GM13976 (cell line): ENCODE measurements around the gene SYNJ2.

ENCODE experiments used
- DNase-seq: peaks from one replicate; pipeline ENCODE4 v3.0.0; 2012; ENCODE audit warnings: low spot score
- in situ Hi-C: fragments of 300-500 bp; cut with MboI; formaldehyde crosslinking; loops from one replicate; pipeline ENCODE4 v1.12.0; 2022; ENCODE audit warnings: low sequenced_read_pairs, mixed read lengths, inconsistent platforms; ENCODE audit not compliant: unreplicated experiment
- TF ChIP-seq, protein P1 (sequence below): IDR thresholded peaks from 2 replicates; pipeline ENCODE4 v1.5.1; 2012; ENCODE audit warnings: borderline replicate concordance, mild to moderate bottlenecking; ENCODE audit not compliant: insufficient read depth; ENCODE audit errors: extremely low read depth, missing control alignments, control extremely low read depth

SYNJ2 gene

DNA sequence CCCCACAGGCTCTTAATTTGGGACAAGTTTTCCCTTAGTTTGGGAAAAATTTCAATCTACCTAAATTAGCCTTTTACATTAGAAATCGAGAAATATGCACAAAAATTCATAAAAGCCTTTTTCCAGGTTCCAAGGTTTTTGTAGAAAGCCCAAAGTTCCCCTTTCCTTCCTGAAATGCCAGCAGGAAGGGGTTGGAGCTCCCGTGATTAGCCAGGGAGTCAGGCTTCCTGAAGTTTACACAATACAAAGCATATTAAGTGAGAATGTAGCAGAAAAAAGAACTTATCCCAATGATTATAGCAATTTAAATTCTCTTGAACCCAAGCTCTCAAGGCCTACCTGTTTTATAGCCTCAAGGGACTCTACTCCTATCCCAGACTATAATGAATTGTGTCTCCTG, 39.1 kb downstream of the SYNJ2 start:
- in situ Hi-C loops, result no loop called here
- no peak for DNase-seq
- TF ChIP-seq, protein P1, sequence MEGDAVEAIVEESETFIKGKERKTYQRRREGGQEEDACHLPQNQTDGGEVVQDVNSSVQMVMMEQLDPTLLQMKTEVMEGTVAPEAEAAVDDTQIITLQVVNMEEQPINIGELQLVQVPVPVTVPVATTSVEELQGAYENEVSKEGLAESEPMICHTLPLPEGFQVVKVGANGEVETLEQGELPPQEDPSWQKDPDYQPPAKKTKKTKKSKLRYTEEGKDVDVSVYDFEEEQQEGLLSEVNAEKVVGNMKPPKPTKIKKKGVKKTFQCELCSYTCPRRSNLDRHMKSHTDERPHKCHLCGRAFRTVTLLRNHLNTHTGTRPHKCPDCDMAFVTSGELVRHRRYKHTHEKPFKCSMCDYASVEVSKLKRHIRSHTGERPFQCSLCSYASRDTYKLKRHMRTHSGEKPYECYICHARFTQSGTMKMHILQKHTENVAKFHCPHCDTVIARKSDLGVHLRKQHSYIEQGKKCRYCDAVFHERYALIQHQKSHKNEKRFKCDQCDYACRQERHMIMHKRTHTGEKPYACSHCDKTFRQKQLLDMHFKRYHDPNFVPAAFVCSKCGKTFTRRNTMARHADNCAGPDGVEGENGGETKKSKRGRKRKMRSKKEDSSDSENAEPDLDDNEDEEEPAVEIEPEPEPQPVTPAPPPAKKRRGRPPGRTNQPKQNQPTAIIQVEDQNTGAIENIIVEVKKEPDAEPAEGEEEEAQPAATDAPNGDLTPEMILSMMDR, result no peak

DNA sequence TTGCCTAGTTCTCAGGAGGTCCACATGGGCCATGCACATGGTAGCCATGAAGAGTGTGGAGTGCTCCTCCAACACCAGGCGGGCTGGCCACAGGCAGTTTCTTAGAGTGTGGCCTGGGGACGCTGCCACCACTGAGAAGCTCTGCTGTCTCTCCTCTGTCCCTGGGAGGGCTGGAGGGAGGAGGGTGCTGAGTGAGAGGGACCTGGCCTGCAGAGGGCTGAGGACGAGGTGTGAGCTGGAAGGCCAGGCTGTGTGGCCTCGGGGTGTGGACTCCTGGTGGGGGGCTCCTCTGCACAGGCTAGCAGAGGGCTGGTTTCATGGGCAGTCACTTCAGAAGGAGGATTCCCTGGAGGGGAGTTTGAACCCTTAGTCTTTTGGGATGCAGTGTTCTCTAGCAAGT, 39.7 kb downstream of the SYNJ2 start:
- in situ Hi-C loops, result no loop called here
- no peak for DNase-seq
- TF ChIP-seq, protein P1, result no peak

DNA sequence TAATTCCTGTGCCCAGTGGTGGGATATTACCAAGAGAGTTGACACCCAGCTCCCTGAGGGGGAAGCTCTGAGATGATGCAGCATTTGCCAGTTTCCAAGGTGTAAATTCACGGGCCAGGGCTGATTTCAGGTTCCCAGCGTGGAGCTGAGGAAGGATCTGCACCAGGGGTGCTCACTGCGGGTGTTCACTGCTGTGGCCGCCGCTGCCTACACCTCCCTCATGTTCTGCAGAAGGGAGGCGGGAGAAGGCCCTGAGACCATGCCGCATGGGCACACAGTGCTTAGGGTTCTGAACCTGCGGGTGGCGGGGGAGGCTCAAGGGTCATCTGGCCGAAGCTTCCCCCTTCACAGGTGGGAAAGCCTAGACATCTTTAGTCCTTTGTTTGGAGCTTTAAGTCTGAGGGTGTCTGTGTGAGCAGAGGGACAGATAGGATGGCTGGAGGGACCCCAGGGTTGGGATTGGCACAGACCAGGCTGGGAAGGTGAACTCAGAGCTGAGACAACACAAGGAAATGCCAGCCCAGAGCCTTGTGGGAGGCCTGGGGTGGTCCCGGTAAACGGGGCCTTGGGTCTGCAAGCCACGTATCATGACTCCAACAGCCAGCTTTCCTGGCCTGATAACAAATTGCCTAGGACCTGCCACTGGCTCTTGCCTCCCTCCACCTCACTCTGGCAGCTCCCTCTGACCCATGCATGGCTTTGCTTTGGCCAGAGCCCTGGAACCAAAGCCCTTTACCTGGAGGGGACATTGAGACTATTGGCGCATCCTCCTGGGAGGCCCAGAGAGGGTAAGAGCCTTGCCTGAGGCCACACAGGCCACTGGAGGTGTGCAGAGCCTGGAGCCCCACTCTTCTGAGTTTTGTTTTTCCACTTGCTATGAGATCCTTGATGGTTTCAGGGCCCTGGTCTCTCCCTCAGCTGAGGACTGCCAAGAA, 40.4 kb downstream of the SYNJ2 start:
- in situ Hi-C loops, result no loop called here
- no peak for DNase-seq
- TF ChIP-seq, protein P1, result no peak

DNA sequence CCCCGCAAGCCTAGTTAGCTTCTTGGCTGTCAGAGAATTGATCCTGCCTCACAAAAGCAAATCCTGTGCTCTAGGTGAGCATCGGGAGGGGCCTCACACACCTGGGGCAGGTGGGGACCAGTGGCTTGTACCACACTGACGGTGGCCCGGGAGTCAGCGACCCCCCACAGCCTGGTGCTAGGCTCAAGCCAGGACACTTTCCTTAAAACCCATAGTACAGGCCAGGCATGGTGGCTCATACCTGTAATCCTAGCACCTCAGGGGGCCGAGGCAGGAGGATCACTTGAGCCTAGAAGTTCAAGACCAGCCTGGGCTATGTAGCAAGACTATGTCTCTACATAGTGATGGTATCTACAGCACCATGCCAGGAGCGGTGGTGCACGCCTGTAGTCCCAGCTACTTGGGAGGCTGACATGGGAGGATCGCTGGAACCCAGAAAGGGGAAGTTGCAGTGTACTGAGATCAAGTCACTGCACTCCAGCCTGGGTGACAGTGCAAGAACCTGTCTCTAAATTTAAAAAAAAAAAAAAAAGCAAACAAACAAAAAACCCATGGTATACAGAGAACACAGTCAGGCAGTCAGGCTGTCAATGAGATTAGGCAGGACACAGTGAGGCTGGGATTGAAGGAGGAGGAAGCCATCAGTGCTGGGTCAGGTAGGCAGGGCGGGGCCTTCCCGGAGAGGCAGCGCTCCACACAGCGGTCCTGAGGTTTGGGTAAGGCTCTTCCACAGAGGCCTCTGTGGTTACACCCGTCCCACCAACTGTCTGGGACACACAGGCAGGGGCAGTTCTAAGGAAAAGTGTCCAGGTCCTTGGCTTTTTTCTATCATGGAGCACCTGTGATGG, 41.3 kb downstream of the SYNJ2 start:
- in situ Hi-C loops, result no loop called here
- TF ChIP-seq, protein P1, result no peak
- DNase-seq, result no peak

DNA sequence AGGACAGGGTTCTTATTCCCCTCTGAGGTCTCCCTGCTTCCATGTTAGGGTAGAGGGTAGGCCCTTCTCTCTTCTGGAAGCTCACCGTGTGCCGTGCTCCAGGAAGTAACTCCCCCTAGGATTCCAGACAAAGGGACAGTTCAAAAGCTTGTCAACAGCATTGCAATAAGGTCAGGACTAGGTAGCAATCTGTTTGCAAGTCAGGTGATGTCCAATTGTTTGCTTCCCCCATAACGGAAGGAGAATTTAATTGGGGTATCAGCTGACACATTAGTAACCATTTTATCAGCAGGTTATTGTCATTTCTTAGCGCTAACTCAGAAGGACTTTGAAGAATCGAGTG, 41.9 kb downstream of the SYNJ2 start:
- in situ Hi-C loops, result no loop called here
- TF ChIP-seq, protein P1, result no peak
- DNase-seq, result no peak

DNA sequence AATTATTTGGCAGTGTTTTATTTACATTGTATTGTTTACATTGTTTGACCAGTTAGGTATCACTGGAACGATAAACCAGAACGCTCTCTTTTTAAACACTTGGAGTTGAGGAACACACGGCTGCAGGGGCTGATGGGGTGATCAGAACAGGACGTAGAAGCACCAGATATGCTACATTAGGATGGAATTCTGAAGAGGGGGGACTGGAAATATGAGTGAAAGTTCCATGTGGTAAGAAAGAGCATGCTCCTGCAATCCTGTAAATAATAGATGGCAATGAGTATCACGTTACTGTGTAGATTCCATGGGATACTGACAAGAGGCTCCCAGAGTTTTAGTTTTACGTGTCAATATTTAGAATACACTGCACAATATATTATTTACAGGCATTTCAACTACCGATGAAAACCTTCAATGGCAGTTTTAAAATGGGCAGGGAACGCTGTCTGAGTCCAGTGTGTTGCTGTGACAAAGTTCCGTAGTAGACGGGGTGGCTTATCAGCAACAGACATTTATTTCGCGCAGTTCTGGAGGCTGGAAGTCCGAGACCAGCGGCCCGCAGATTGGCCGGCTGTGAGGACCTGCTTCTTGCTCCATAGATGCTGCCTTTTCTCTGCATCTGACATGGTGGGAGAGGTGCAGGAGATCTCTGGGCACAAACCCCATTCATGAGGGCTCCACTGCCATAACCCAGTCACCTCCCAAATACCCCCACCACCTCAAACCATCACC, 43.1 kb downstream of the SYNJ2 start:
- TF ChIP-seq, protein P1, result no peak
- in situ Hi-C loops, result no loop called here
- no peak for DNase-seq
